ENCODE data around the gene KIF1B.
"Not testable (repeated sequence)": the region's sequence is repeated elsewhere in the genome, so short reads cannot be mapped to it uniquely, and the experiment has no call there.

KIF1B gene

GRCh38 chr1:10401281-10401680, 190.9 kb downstream of the KIF1B start:
- ChIA-PET CTCF (no interaction called here), POLR2A (no interaction called here)
- TF ChIP-seq ARNT (IDR thresholded peaks at IDR 0.05) = no peak
- no peak for TF ChIP-seq SUZ12 (IDR thresholded peaks at IDR 0.05)
- DNase-seq (ENCODE audit: extremely low spot score) = no peak

DNA sequence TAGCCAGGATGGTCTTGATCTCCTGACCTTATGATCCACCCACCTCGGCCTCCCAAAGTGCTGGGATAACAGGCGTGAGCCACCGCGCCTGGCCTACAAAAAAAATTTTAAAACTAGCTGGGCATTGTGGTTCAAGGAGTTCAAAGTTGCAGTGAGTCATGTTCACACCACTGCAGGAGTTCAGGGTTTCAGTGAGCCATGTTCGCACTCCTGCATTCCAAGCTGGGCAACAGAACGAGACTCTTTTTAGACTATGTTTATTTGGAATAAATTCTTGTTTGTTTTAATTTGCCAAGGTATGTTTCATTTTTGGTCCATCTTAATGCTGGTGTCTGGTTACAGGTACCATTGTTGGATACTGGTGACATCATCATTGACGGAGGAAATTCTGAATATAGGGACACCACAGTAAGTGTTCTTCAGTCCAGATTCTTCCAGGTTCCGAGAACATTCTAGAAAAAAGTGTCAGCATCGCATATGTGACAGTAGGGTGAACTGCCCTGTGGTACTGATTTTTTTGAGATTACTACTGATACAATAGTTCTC, 192.4 kb downstream of the KIF1B start:
- no peak for DNase-seq (ENCODE audit: extremely low spot score)
- TF ChIP-seq, protein P1, sequence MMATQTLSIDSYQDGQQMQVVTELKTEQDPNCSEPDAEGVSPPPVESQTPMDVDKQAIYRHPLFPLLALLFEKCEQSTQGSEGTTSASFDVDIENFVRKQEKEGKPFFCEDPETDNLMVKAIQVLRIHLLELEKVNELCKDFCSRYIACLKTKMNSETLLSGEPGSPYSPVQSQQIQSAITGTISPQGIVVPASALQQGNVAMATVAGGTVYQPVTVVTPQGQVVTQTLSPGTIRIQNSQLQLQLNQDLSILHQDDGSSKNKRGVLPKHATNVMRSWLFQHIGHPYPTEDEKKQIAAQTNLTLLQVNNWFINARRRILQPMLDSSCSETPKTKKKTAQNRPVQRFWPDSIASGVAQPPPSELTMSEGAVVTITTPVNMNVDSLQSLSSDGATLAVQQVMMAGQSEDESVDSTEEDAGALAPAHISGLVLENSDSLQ (IDR thresholded peaks at IDR 0.05) = no peak
- TF ChIP-seq ARNT (IDR thresholded peaks at IDR 0.05) = no peak
- TF ChIP-seq FOXK2 (IDR thresholded peaks at IDR 0.05) = no peak
- no peak for TF ChIP-seq BHLHE40 (IDR thresholded peaks at IDR 0.05; ENCODE audit: borderline replicate concordance)
- TF ChIP-seq NFRKB (IDR thresholded peaks at IDR 0.05) = no peak
- TF ChIP-seq ZNF384 (IDR thresholded peaks at IDR 0.05) = no peak
- no peak for TF ChIP-seq SUZ12 (IDR thresholded peaks at IDR 0.05)
- no peak for TF ChIP-seq SP1 (IDR thresholded peaks at IDR 0.05)
- no peak for TF ChIP-seq FOXA1 (IDR thresholded peaks at IDR 0.05)
- no peak for TF ChIP-seq HDGF (IDR thresholded peaks at IDR 0.05; ENCODE audit: borderline replicate concordance)
- no peak for TF ChIP-seq TARDBP (IDR thresholded peaks at IDR 0.05)
- TF ChIP-seq L3MBTL2 (conservative IDR thresholded peaks at IDR 0.05) = no peak
- TF ChIP-seq ELF4 (IDR thresholded peaks at IDR 0.05) = no peak
- TF ChIP-seq FOXM1 (IDR thresholded peaks at IDR 0.05; ENCODE audit: borderline replicate concordance) = no peak
- no peak for TF ChIP-seq CTBP1 (IDR thresholded peaks at IDR 0.05; ENCODE audit: borderline replicate concordance)
- TF ChIP-seq LEF1 (IDR thresholded peaks at IDR 0.05; ENCODE audit: borderline replicate concordance) = no peak
- ChIA-PET POLR2A (no interaction called here), CTCF (no interaction called here)

DNA sequence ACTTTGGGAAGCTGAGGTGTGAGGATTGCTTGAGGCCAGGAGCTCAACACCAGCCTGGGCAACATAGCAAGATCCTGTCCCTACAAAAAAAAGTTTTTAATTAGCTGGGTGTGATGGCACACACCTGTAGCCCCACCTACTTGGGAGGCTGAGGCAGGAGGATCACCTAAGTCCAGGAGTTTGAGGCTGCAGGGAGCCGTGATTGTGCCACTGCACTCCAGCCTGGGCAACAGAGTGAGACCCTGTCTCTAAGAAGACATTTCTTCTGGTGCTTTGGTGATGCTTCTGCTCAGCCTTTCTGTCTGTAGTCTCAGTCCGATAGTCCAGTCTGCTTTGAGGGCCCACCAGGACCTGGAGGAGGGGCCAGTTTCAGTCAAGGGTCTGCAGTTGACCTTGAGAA, 196.8 kb downstream of the KIF1B start:
- DNase-seq (ENCODE audit: extremely low spot score) = no peak
- TF ChIP-seq BHLHE40 (IDR thresholded peaks at IDR 0.05; ENCODE audit: borderline replicate concordance) (no peak), FOXM1 (IDR thresholded peaks at IDR 0.05; ENCODE audit: borderline replicate concordance) (no peak), FOXA1 (IDR thresholded peaks at IDR 0.05) (no peak), TARDBP (IDR thresholded peaks at IDR 0.05) (no peak), CTBP1 (IDR thresholded peaks at IDR 0.05; ENCODE audit: borderline replicate concordance) (no peak), ARNT (IDR thresholded peaks at IDR 0.05) (no peak)
- ChIA-PET POLR2A (no interaction called here), CTCF (interaction anchor here (0.6 kb wide), 1 partner anchor 623 kb away, joined by 8 read pairs; no protein-coding TSS in a partner anchor)

- ChIA-PET POLR2A (no interaction called here), CTCF (interaction anchor here (0.6 kb wide), 1 partner anchor 789 kb away, joined by 3 read pairs; no protein-coding TSS in a partner anchor)
- no peak for DNase-seq (ENCODE audit: extremely low spot score)
- TF ChIP-seq ZNF384 (IDR thresholded peaks at IDR 0.05) (no peak), FOXA1 (IDR thresholded peaks at IDR 0.05) (no peak), FOXM1 (IDR thresholded peaks at IDR 0.05; ENCODE audit: borderline replicate concordance) (no peak), NFRKB (IDR thresholded peaks at IDR 0.05) (no peak)
These were observed 205.0 kb downstream of the KIF1B start for GRCh38 chr1:10415211-10415930.

DNA sequence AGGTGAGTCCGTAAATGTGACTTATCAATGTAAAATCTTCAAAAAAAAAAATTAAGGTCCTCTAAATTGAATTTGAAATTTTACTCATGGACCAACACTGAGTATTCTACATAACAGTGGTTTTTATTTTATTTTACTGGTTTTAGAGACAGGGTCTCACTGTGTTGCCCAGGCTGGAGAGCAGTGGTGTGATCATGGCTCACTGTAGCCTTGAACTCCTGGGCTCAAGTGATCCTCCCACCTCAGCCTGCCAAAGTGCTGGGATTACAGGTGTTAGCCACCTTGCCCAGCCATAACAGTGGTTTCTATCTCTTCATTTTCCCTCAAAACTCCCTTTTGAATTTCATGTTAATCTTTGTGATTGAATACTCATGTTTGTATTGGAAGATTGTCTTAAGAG, 205.6 kb downstream of the KIF1B start:
- DNase-seq (ENCODE audit: extremely low spot score); POLR2A ChIA-PET; CTCF ChIA-PET: not testable (repeated sequence)

- DNase-seq (ENCODE audit: extremely low spot score) = not testable (repeated sequence)
- ChIA-PET POLR2A (interaction anchor here (0.6 kb wide), 1 partner anchor 710 kb away, joined by 3 read pairs; no protein-coding TSS in a partner anchor), CTCF (interaction anchor here (0.7 to 1.2 kb wide), 2 partner anchors 9 to 25 kb away, joined by 3 to 5 read pairs; no protein-coding TSS in a partner anchor)
These were observed 208.4 kb downstream of the KIF1B start for GRCh38 chr1:10418741-10419140.

GRCh38 chr1:10419351-10419750, 209.0 kb downstream of the KIF1B start:
- CTCF ChIA-PET = no interaction called here
- TF ChIP-seq FOXA1 (IDR thresholded peaks at IDR 0.05) = no peak
- TF ChIP-seq TARDBP (IDR thresholded peaks at IDR 0.05) = no peak
- no peak for TF ChIP-seq HDGF (IDR thresholded peaks at IDR 0.05; ENCODE audit: borderline replicate concordance)
- no peak for TF ChIP-seq FOXK2 (IDR thresholded peaks at IDR 0.05)
- no peak for TF ChIP-seq ZNF384 (IDR thresholded peaks at IDR 0.05)
- TF ChIP-seq SUZ12 (IDR thresholded peaks at IDR 0.05) = no peak
- TF ChIP-seq, protein P1 (IDR thresholded peaks at IDR 0.05) = no peak
- no peak for TF ChIP-seq BHLHE40 (IDR thresholded peaks at IDR 0.05; ENCODE audit: borderline replicate concordance)
- DNase-seq (ENCODE audit: extremely low spot score) = no peak
- POLR2A ChIA-PET = no interaction called here

DNA sequence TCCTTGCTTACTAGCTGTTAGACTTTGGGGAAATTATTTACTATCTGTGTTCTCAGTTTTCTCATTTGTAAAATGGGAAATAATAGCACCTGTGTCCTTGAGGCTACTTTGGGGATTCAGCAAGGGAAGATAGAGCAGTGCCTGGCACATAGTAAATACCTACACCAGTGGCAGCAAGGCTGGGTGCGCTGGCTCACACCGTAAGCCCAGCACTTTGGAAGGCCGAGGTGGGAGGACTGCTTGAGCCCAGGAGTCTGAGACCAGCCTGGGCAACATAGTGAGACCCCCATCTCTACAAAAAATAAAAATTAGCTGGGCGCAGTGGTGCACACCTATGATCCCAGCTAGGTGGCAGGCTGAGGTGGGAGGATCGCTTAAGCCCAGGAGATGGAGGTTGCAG, 211.3 kb downstream of the KIF1B start:
- no peak for TF ChIP-seq FOXM1 (IDR thresholded peaks at IDR 0.05; ENCODE audit: borderline replicate concordance)
- no peak for TF ChIP-seq BHLHE40 (IDR thresholded peaks at IDR 0.05; ENCODE audit: borderline replicate concordance)
- TF ChIP-seq L3MBTL2 (conservative IDR thresholded peaks at IDR 0.05) = no peak
- TF ChIP-seq LEF1 (IDR thresholded peaks at IDR 0.05; ENCODE audit: borderline replicate concordance) = no peak
- TF ChIP-seq SP1 (IDR thresholded peaks at IDR 0.05) = no peak
- no peak for TF ChIP-seq HDGF (IDR thresholded peaks at IDR 0.05; ENCODE audit: borderline replicate concordance)
- TF ChIP-seq ARNT (IDR thresholded peaks at IDR 0.05) = no peak
- no peak for TF ChIP-seq ZNF384 (IDR thresholded peaks at IDR 0.05)
- TF ChIP-seq NFRKB (IDR thresholded peaks at IDR 0.05) = no peak
- no peak for TF ChIP-seq FOXA1 (IDR thresholded peaks at IDR 0.05)
- no peak for TF ChIP-seq ELF4 (IDR thresholded peaks at IDR 0.05)
- no peak for TF ChIP-seq CTBP1 (IDR thresholded peaks at IDR 0.05; ENCODE audit: borderline replicate concordance)
- TF ChIP-seq, protein P1 (IDR thresholded peaks at IDR 0.05) = no peak
- TF ChIP-seq TARDBP (IDR thresholded peaks at IDR 0.05) = no peak
- TF ChIP-seq FOXK2 (IDR thresholded peaks at IDR 0.05) = no peak
- TF ChIP-seq SUZ12 (IDR thresholded peaks at IDR 0.05) = no peak
- no peak for DNase-seq (ENCODE audit: extremely low spot score)
- CTCF ChIA-PET = no interaction called here
- POLR2A ChIA-PET = interaction anchor here (1.2 kb wide), 1 partner anchor 9 kb away, joined by 3 read pairs; no protein-coding TSS in a partner anchor
